GOT3 (cell line): ENCODE data around the gene CYP27B1.

Experiments
- DNase-seq: peaks from one replicate; lab custom pipeline; 2025; ENCODE audit warnings: mixed read lengths; lab: John Stamatoyannopoulos, UW

Gene CYP27B1

DNA sequence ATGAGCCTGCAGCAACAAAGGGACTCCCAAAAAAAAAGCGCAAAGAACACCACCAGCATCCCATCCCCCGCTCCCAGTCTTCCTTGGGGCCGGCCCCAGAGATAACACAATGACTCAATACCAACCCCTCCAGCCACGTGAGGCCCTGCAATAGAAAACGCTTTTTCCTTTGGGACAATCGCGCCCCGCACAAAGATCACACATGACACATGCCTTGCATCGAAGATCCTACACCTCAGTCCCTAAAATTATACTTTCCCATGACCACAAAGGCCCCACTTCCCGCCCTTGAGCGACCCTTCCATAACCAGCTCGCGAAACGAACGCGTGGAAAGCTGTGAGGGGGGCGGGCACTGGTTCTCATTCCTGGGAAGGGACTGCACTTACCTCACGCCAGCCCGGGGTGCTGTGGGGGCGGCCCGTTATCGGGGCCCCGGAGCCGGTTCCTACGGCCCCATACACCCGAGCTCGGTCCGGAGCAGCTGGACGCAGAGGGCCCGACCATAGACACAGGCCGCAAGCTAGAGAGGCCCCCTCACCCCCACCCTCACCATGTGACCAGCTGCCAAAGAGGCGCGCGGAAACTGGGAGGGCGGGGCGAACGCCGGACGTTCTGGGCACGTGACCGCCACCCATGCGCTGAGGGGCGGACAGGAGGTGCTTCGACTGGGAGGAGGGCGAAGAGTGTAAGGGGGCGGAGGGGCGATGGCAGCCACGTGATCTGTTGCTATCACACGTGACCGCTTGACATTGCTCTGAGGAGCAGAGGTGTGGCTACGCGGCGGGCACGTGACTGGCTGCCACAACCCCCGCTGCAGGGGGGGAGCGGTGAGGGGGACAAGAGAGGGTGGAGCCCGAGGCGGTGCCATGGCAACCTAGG lies 14.8 kb downstream of the CYP27B1 start, which contains the start of gene CDK4:
TSS of gene CDK4 (minus strand) at position 523 of the 880 bp plus-strand sequence. CDS start 593 bp downstream, outside the sequence.
- DNase-seq = peak; percentile 100

- no peak for DNase-seq
These were observed 15.5 kb downstream of the CYP27B1 start for GRCh38 chr12:57751432-57751787.

DNA sequence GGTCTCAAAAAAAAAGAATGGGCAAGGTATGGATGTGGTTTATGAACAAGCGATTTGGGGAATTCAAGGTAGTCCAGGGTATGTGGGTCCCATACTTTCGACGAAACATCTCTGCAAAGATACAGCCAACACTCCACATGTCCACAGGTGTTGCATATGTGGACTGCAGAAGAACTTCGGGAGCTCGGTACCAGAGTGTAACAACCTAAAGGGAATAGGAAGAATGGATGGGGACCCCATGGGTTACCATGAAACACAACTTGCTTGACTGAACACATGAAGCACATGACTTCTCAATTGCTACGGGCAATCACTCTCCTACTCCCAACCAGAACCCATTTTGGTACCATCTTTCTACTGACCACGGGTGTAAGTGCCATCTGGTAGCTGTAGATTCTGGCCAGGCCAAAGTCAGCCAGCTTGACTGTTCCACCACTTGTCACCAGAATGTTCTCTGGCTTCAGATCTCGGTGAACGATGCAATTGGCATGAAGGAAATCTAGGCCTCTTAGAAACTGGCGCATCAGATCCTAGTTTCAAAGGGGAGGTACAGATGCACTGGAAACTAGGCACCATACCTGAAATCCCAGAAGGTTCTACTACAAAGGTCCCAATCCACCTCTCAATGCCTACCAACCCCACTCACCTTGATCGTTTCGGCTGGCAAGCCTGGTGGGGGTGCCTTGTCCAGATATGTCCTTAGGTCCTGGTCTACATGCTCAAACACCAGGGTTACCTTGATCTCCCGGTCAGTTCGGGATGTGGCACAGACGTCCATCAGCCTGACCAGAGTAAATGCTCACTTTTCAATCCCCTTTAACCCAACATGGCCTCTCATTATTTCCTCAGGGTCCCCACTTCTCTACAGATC lies 16.1 kb downstream of the CYP27B1 start:
- DNase-seq = no peak

- DNase-seq = no peak
These were observed 17.8 kb downstream of the CYP27B1 start for GRCh38 chr12:57749061-57749460.

DNA sequence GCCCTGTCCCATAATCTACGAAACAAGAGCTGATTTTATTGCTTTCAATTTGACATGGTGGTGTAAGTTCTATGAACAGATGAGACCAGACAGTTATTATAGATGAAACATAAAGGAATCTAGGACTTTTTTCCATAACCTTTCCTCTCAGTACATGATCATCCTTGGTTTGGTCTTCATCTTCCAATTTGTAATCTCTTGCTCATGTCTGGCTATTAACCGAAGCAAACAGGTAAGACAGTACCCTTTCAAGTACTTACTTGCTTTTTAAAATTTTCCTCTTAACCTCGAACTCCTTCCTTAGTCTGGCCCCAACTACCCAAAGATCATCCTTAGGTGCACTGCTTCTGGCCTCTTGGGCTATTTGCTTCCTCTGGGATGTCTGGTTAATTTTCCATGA lies 20.9 kb downstream of the CYP27B1 start:
- DNase-seq = no peak

DNA sequence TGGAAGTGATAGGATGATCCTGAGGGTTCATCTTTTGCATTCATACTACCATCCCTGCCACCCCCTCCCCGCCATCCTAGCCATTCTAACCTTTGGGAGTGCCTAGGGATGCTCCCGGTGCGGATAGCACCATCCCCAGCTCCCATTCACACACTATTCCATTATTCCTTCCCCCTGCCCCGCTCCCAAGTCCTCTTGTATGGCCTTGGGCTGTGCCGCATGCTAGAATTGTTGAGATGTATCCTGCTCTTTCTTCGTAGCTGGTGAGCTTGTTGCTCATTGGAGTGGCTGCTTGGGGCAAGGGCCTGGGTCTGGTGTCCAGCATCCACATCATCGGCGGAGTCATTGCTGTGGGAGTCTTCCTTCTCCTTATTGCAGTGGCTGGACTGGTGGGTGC lies 21.4 kb downstream of the CYP27B1 start:
- peak; percentile 97 for DNase-seq

- DNase-seq = peak; percentile 100
These were observed 21.9 kb downstream of the CYP27B1 start, which contains the start of gene TSPAN31 for GRCh38 chr12:57744777-57745484. Gene TSPAN31, plus strand, starts transcription at chr12:57745039. Its CDS starts 116 bp downstream, at chr12:57745155.

DNA sequence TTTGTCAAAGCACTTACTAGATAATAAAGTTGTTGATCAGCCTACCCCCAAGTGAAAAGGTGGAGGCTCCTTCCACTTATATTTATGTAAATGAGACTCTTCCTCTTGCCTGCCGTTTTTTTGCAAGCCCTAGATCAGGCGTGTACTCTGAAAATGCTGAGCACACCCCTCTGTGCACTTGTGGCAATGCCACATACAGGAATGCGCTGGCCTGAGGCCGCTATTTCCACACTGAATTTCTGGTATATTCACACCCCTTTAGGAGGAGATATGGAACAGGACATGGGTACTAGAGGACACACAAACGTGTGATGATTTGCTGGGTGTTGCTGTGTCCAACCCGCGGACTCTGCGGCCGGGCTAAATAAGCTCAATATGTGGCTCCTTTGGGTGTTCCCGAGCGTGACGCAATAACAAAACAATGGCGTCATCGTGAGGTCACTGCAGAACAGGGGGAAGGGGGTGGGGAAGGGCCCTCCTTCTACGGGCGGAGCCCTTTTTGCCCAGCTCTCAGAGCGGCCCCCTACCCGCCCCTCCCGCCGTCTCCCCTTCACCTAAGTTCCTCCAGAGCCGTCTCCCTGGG lies 22.6 kb downstream of the CYP27B1 start:
- DNase-seq = peak; percentile 100

- no peak for DNase-seq
These were observed 23.1 kb downstream of the CYP27B1 start for GRCh38 chr12:57743769-57744168.

GRCh38 chr12:57741844-57742738 lies 24.8 kb downstream of the CYP27B1 start:
- no peak for DNase-seq

- DNase-seq = no peak
These were observed 25.5 kb downstream of the CYP27B1 start for GRCh38 chr12:57741413-57741789.

GRCh38 chr12:57740656-57741412 lies 26.0 kb downstream of the CYP27B1 start:
- no peak for DNase-seq

DNA sequence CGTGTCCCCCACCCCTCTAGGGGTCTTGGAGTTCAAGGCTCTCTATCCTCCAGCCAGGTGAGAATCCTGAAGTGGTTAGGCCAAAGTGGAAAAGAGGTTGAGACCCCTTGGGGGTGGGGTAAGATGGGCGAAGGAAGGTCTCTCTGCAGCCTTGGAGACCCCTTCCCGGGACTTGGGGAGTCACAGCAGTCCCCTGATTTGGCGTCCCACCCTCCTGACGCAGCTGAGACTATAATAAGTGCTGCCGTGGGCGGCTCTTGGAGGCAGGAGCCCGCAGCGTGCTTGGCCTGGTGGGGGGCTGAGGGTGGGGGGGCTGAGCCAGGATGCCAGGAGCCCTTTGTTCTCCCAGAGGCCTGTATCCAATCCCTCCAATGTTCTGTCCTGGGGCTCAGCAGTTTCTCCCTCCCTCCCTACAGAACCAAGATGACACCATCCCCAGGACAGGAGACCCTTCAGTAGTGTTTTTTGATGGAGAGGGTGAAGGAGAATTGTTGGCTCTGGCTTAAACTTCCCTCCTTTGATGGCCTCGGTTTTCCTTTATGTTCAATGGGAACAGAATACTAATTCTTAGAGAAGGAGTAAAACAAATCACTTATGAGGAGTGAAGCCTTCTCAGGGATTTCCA lies 26.9 kb downstream of the CYP27B1 start:
- no peak for DNase-seq

DNA sequence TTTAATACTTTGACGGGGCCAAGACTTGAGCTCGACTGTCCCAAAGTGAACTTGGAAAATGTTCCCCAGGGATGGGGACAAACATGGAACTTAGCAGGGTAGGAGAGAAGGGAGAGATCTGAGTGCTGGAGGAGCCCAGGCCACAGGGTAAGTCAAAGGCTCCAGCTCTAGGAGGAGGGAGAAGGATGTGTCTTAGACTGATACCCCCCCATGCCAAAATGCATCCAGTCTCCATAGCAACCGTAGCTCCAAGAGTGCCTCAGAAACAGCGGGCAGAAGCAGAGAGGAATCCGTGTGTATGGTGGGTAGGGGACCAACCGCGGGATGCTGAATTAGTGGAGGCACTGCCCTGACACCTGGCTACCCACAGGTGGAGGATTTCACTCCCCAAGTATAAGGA lies 27.5 kb downstream of the CYP27B1 start:
- DNase-seq = no peak

- no peak for DNase-seq
These were observed 28.1 kb downstream of the CYP27B1 start, which contains the start of gene AGAP2 for GRCh38 chr12:57738661-57739237. Gene AGAP2, minus strand, starts transcription at chr12:57738742. Its CDS starts 496 bp downstream, at chr12:57738246.

DNA sequence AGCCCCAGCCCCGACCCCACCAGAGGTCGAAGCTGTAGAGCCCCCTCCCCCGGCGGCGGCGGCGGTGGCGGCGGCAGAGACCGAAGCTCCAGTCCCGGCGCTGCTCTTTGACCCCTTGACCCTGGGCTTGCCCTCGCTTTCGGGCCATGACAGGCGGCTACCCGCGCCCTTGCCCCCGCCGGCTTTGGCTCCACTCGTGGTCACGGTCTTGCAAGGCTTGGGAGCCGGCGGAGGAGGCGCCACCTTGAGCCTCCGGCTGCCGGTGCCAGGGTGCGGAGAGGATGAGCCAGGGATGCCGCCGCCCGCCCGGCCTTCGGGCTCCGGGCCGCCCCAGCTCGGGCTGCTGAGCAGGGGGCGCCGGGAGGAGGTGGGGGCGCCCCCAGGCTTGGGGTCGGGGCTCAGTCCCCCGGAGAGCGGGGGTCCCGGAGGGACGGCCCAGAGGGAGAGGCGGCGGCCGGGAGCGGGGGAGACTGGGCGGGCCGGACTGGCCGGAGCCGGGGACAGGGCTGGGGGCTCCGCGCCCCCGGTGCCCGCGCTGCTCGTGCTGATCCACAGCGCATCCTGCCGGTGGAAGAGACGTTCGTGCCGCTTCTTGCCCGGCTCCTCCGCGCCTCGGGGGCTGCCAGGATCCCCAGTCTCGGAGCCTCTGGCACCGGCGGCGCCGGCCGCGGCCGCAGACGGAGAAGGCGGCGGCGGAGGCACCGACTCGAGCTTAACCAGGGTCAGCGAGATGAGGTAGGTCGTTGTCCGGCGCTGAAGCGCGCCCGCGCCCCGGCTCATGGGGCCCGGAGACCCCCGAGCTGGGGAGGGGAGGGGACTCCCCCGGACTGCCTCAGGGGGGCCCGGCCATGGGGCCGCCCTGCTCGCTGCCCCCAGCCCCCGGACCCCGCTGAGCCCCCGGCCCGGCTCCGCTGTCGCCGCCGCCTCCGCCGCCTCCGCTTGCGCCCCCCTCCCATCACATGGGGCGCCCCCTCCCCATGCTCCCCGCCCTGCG lies 29.1 kb downstream of the CYP27B1 start:
- DNase-seq = no peak

DNA sequence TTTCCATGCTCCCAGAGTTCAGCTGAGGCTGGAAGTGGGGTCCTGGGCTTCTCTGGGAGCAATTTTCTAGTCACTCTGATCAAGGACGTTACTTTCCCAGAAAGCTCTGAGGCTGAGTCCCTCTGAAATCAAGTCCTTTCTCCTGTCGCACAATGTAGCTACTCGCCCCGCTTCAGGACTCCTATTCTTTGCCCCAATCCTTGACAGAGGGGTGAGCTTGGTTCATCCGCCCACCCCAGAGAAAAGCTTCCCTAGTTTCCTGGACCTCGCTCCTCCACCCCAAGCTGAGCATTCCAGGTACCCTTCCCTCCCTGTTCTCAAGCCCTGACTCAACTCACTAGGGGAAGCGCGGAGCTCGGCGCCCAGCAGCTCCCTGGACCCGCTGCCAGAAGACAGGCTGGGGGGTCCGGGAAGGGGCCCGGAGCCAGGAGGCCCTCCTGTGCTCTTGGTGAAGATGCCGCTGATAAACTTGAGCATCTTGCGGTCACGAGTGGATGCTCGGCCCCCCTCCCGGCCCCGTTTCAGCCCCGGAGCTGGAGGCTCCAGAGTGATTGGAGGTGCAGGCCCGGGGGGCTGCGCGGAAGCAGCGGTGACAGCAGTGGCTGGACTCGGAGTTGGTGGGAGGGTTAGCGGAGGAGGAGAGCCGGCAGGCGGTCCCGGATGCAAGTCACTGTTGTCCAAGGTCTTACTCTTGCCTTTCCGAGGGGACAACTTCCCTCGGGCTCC lies 30.0 kb downstream of the CYP27B1 start:
- DNase-seq = no peak
